MCF 10A (cell line): ENCODE results near the gene ADAMTS3. TPM values are rescaled to one million over a fixed set of nuclear protein-coding genes. Genes with fewer than 3 reads are reported as not detected.

Source experiments
- BruUV-seq: library from RNA; stranded (reverse); fragments of 400-500 nt; replicated peaks from 2 replicates; lab custom pipeline; 2021; lab: Mats Ljungman, UMichigan
- CTCF ChIA-PET: fragments of 300-600 bp; sonication (Branson Sonifier 250); formaldehyde crosslinking; extraction: SDS; loops from one replicate; lab custom pipeline; 2021; ENCODE audit warnings: antibody characterized with exemption, inconsistent platforms; lab: Yijun Ruan, JAX
- POLR2A ChIA-PET: fragments of 300-600, 350-650 bp; sonication (Branson Sonifier 250); formaldehyde crosslinking; extraction: SDS; loops from one replicate; lab custom pipeline; 2020; ENCODE audit warnings: antibody characterized with exemption, inconsistent platforms; lab: Yijun Ruan, JAX
- DNase-seq: peaks from one replicate; pipeline ENCODE4 v3.0.0-alpha.2; 2018; ENCODE audit not compliant: unreplicated experiment
- H3K27ac Mint-ChIP-seq: one replicate; pipeline ENCODE4 v1.8.0; 2022; ENCODE audit warnings: mild to moderate bottlenecking, low read depth, mixed read lengths; ENCODE audit not compliant: unreplicated experiment
- H3K27me3 Mint-ChIP-seq: one replicate; pipeline ENCODE4 v1.8.0; 2022; ENCODE audit warnings: mixed read lengths; ENCODE audit not compliant: insufficient read depth, unreplicated experiment
- H3K36me3 Mint-ChIP-seq: one replicate; pipeline ENCODE4 v1.8.0; 2022; ENCODE audit warnings: mild to moderate bottlenecking, moderate library complexity, mixed read lengths; ENCODE audit not compliant: insufficient read depth, unreplicated experiment
- H3K4me1 Mint-ChIP-seq: one replicate; pipeline ENCODE4 v1.8.0; 2022; ENCODE audit warnings: mixed read lengths; ENCODE audit not compliant: insufficient read depth, unreplicated experiment
- H3K4me3 Mint-ChIP-seq: one replicate; pipeline ENCODE4 v1.8.0; 2022; ENCODE audit warnings: mild to moderate bottlenecking, moderate library complexity, mixed read lengths; ENCODE audit not compliant: unreplicated experiment
- H3K9me3 Mint-ChIP-seq: one replicate; pipeline ENCODE4 v1.8.0; 2022; ENCODE audit warnings: mixed read lengths; ENCODE audit not compliant: unreplicated experiment
- CTCF ChIP-seq: fragments of 200-600 bp; IDR thresholded peaks from one replicate; pipeline ENCODE4 v1.8.0; 2022; ENCODE audit warnings: antibody characterized with exemption, mild to moderate bottlenecking; ENCODE audit not compliant: unreplicated experiment
- intact Hi-C: fragments of 100-400 bp; cut with micrococcal nuclease; formaldehyde crosslinking; loops from 2 replicates; pipeline ENCODE4 v1.14.1; 2022
- total RNA-seq: library from RNA; stranded (reverse); gene quantifications from 2 replicates; pipeline ENCODE4 v1.2.3, GENCODE V29; 2022

Gene ADAMTS3
- total RNA-seq, 1 experiment from 2014 or later, result 0.58 TPM

GRCh38 chr4:72360075-72360474 is 208.9 kb downstream of the ADAMTS3 start:
- ChIA-PET POLR2A (no interaction called here), CTCF (interaction anchor here (1.3 kb wide), 1 partner anchor 27 kb away, joined by 3 read pairs; no protein-coding TSS in a partner anchor)
- H3K4me3 Mint-ChIP-seq, result no peak overlapping the region
- no peak overlapping the region for H3K27ac Mint-ChIP-seq
- no peaks in the 10 kb centered on the region for H3K27me3 Mint-ChIP-seq
- no peaks in the 10 kb centered on the region for H3K4me1 Mint-ChIP-seq
- intact Hi-C loops, result no loop called here
- DNase-seq, result no peak
- no peaks in the 10 kb centered on the region for H3K9me3 Mint-ChIP-seq
- no peaks in the 10 kb centered on the region for H3K36me3 Mint-ChIP-seq
- BruUV-seq, result no TSS peak
- no peak for TF ChIP-seq CTCF

GRCh38 chr4:72358483-72358882 is 210.5 kb downstream of the ADAMTS3 start:
- intact Hi-C loops, result no loop called here
- Mint-ChIP-seq H3K9me3 (no peaks in the 10 kb centered on the region), H3K36me3 (peaks cover 6% of the 10 kb centered on the region), H3K4me3 (no peak overlapping the region), H3K27me3 (no peaks in the 10 kb centered on the region), H3K4me1 (peaks cover 8% of the 10 kb centered on the region), H3K27ac (no peak overlapping the region)
- ChIA-PET POLR2A (interaction anchor here (0.8 to 1.3 kb wide), 3 partner anchors 18 to 710 kb away, joined by 3 to 5 read pairs (median 4); no protein-coding TSS in a partner anchor), CTCF (interaction anchor here (0.5 to 1.6 kb wide), 3 partner anchors 32 to 918 kb away, joined by 3 read pairs; no protein-coding TSS in a partner anchor)
- TF ChIP-seq CTCF, result no peak
- no TSS peak for BruUV-seq
- no peak for DNase-seq

- ChIA-PET CTCF (interaction anchor here (0.6 to 1.6 kb wide), 2 partner anchors 31 to 918 kb away, joined by 3 read pairs; no protein-coding TSS in a partner anchor), POLR2A (interaction anchor here (1.3 kb wide), 1 partner anchor 19 kb away, joined by 4 read pairs; no protein-coding TSS in a partner anchor)
- no peaks in the 10 kb centered on the region for H3K9me3 Mint-ChIP-seq
- intact Hi-C loops, result no loop called here
- no peak overlapping the region for H3K4me3 Mint-ChIP-seq
- no peak for TF ChIP-seq CTCF
- no peak for DNase-seq
- no peak overlapping the region for H3K27ac Mint-ChIP-seq
- no TSS peak for BruUV-seq
- H3K4me1 Mint-ChIP-seq, result peaks cover 13% of the 10 kb centered on the region
- H3K36me3 Mint-ChIP-seq, result peaks cover 6% of the 10 kb centered on the region
- no peaks in the 10 kb centered on the region for H3K27me3 Mint-ChIP-seq
Observed at GRCh38 chr4:72357908-72358307, 211.1 kb downstream of the ADAMTS3 start.

- Mint-ChIP-seq H3K4me1 (peaks cover 21% of the 10 kb centered on the region), H3K27me3 (no peaks in the 10 kb centered on the region), H3K36me3 (peaks cover 6% of the 10 kb centered on the region), H3K4me3 (no peak overlapping the region), H3K9me3 (no peaks in the 10 kb centered on the region), H3K27ac (peak overlapping the region; percentile 80)
- TF ChIP-seq CTCF, result no peak
- BruUV-seq, result no TSS peak
- CTCF ChIA-PET, result interaction anchor here (0.8 to 0.9 kb wide), 2 partner anchors 26 to 327 kb away, joined by 3 read pairs; no protein-coding TSS in a partner anchor
- intact Hi-C loops, result no loop called here
- DNase-seq, result peak; percentile 64
- POLR2A ChIA-PET, result interaction anchor here (0.7 to 1.0 kb wide), 2 partner anchors 25 to 40 kb away, joined by 3 read pairs; no protein-coding TSS in a partner anchor
Observed at GRCh38 chr4:72352711-72353110, 216.3 kb downstream of the ADAMTS3 start.
